Caco-2 (cell line): ENCODE measurements around the gene ITGB6. TPM values are rescaled to one million over a fixed set of nuclear protein-coding genes. Genes with fewer than 3 reads are reported as not detected.

Experiments used
- BruUV-seq: library from RNA; stranded (reverse); fragments of 400-500 nt; replicated peaks from 2 replicates; lab custom pipeline; 2021; lab: Mats Ljungman, UMichigan
- CTCF ChIA-PET: fragments of 300-600 bp; sonication (Branson Sonifier 250); formaldehyde crosslinking; loops from one replicate; lab custom pipeline; 2022; ENCODE audit warnings: antibody characterized with exemption; lab: Charles Lee
- POLR2A ChIA-PET: fragments of 300-600 bp; sonication (Branson Sonifier 250); formaldehyde crosslinking; loops from one replicate; lab custom pipeline; 2022; ENCODE audit warnings: antibody characterized with exemption; lab: Charles Lee
- DNase-seq, 2 experiments: peaks; one replicate each; pipeline versions ENCODE4 v3.0.0 to v3.0.0-alpha.2; 2020 to 2022
- H3K27me3 ChIP-seq: replicated peaks from 2 replicates; pipeline ENCODE4 v1.6.0; 2011; ENCODE audit warnings: low read length; ENCODE audit not compliant: control insufficient read depth, insufficient read depth
- H3K36me3 ChIP-seq: 2 replicates; pipeline ENCODE4 v1.5.1; 2011; ENCODE audit warnings: low read length; ENCODE audit not compliant: control insufficient read depth, insufficient read depth
- H3K4me1 ChIP-seq: fragments of 250-450 bp; sonication (Bioruptor Pico); 2 replicates; pipeline ENCODE4 v1.5.1; 2020; ENCODE audit warnings: mild to moderate bottlenecking
- H3K4me3 ChIP-seq: 2 replicates; pipeline ENCODE4 v1.5.1; 2011; ENCODE audit warnings: low read depth, mild to moderate bottlenecking, control low read depth, low read length
- H3K9me3 ChIP-seq: fragments of 250-450 bp; sonication (Bioruptor Pico); 2 replicates; pipeline ENCODE4 v1.5.1; 2020; ENCODE audit warnings: mild to moderate bottlenecking, moderate library complexity
- H3K27ac Mint-ChIP-seq: one replicate; pipeline ENCODE4 v1.8.0; 2022; ENCODE audit warnings: mixed read lengths; ENCODE audit not compliant: unreplicated experiment
- H3K27me3 Mint-ChIP-seq: one replicate; pipeline ENCODE4 v1.8.0; 2022; ENCODE audit warnings: mixed read lengths; ENCODE audit not compliant: insufficient read depth, unreplicated experiment
- H3K36me3 Mint-ChIP-seq: one replicate; pipeline ENCODE4 v1.8.0; 2022; ENCODE audit warnings: mild to moderate bottlenecking, mixed read lengths; ENCODE audit not compliant: insufficient read depth, unreplicated experiment
- H3K4me1 Mint-ChIP-seq: one replicate; pipeline ENCODE4 v1.8.0; 2022; ENCODE audit warnings: low read depth, mixed read lengths; ENCODE audit not compliant: unreplicated experiment
- H3K4me3 Mint-ChIP-seq: one replicate; pipeline ENCODE4 v1.8.0; 2022; ENCODE audit warnings: mild to moderate bottlenecking, moderate library complexity, mixed read lengths; ENCODE audit not compliant: unreplicated experiment
- H3K9me3 Mint-ChIP-seq: one replicate; pipeline ENCODE4 v1.8.0; 2022; ENCODE audit warnings: mixed read lengths; ENCODE audit not compliant: unreplicated experiment
- CTCF ChIP-seq, 2 experiments: fragments of 200-600 bp in 1 of 2; IDR thresholded peaks; 1 replicate in 1 of 2; 2 replicates in 1 of 2; pipeline versions ENCODE4 v1.5.1 to v1.8.0; 2011 to 2022; ENCODE audit warnings: antibody characterized with exemption in 1 of 2, control low read depth in 1 of 2, inconsistent platforms in 1 of 2, low read depth in 1 of 2, low read length in 1 of 2, mild to moderate bottlenecking in 1 of 2, moderate library complexity in 1 of 2; ENCODE audit not compliant: insufficient read depth in 1 of 2, severe bottlenecking in 1 of 2, unreplicated experiment in 1 of 2
- intact Hi-C: fragments of 100-400 bp; cut with micrococcal nuclease; formaldehyde crosslinking; loops from one replicate; pipeline ENCODE4 v1.10.0; 2022; ENCODE audit not compliant: unreplicated experiment
- total RNA-seq: library from RNA; stranded (reverse); gene quantifications from 2 replicates; pipeline ENCODE4 v1.2.3, GENCODE V29; 2022

The ITGB6 gene
- total RNA-seq, 1 experiment from 2014 or later: 1.7 TPM

GRCh38 chr2:160232905-160233475, 32.9 kb upstream of the ITGB6 start:
- CTCF ChIA-PET: interaction anchor here (0.6 kb wide), 1 partner anchor 590 kb away, joined by 3 read pairs; no protein-coding TSS in a partner anchor
- no peak overlapping the region for H3K27ac Mint-ChIP-seq

DNA sequence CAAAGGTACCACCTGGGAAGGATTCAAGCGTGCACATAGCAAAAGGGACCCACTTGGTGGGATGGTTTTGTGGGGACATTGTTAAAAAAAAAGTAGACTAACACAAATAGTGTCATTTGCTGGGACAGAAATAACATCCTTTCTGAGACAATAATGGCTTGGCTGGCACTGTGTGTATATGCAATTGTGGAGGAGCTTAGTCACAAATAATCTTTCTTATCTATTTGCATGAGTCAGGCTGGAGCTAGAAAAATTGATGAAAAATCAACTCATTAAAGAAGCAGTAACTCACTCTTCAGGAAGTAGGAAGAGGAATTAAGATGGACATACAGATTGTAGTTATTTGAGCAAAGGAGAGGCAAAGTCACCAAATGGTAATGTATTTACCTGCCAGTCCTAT, 29.5 kb upstream of the ITGB6 start:
- TF ChIP-seq CTCF (IDR thresholded peaks at IDR 0.05; ENCODE audit: insufficient read depth in 1 of 2, low read depth in 1 of 2, low read length in 1 of 2, severe bottlenecking in 1 of 2, unreplicated experiment in 1 of 2): no peak
- no peaks in the 10 kb centered on the region for H3K9me3 Mint-ChIP-seq
- H3K27me3 Mint-ChIP-seq: no peaks in the 10 kb centered on the region
- POLR2A ChIA-PET: no interaction called here
- H3K27me3 ChIP-seq: no peaks in the 10 kb centered on the region
- peaks cover 25% of the 10 kb centered on the region for H3K4me1 Mint-ChIP-seq
- no peaks in the 10 kb centered on the region for H3K36me3 Mint-ChIP-seq
- H3K36me3 ChIP-seq: no peaks in the 10 kb centered on the region
- no TSS peak for BruUV-seq
- CTCF ChIA-PET: no interaction called here
- intact Hi-C loops: no loop called here
- H3K4me3 ChIP-seq: no peak overlapping the region
- H3K9me3 ChIP-seq: no peaks in the 10 kb centered on the region
- H3K4me1 ChIP-seq: peaks cover 26% of the 10 kb centered on the region
- DNase-seq: no peak
- no peak overlapping the region for H3K4me3 Mint-ChIP-seq
- no peak overlapping the region for H3K27ac Mint-ChIP-seq

More at GRCh38 chr2:160232905-160233475, 32.9 kb upstream of the ITGB6 start:
- no peak for DNase-seq
- POLR2A ChIA-PET: interaction anchor here (0.7 kb wide), 1 partner anchor 817 kb away, joined by 3 read pairs; no protein-coding TSS in a partner anchor
- no TSS peak for BruUV-seq
- Mint-ChIP-seq H3K4me3 (no peak overlapping the region), H3K4me1 (peaks cover 14% of the 10 kb centered on the region), H3K9me3 (no peaks in the 10 kb centered on the region), H3K27me3 (no peaks in the 10 kb centered on the region), H3K36me3 (no peaks in the 10 kb centered on the region)
- Histone ChIP-seq H3K36me3 (no peaks in the 10 kb centered on the region), H3K4me3 (no peak overlapping the region), H3K4me1 (peaks cover 15% of the 10 kb centered on the region), H3K27me3 (no peaks in the 10 kb centered on the region), H3K9me3 (no peaks in the 10 kb centered on the region)
- TF ChIP-seq CTCF (IDR thresholded peaks at IDR 0.05; ENCODE audit: insufficient read depth in 1 of 2, low read depth in 1 of 2, low read length in 1 of 2, severe bottlenecking in 1 of 2, unreplicated experiment in 1 of 2): no peak
- intact Hi-C loops: no loop called here

DNA sequence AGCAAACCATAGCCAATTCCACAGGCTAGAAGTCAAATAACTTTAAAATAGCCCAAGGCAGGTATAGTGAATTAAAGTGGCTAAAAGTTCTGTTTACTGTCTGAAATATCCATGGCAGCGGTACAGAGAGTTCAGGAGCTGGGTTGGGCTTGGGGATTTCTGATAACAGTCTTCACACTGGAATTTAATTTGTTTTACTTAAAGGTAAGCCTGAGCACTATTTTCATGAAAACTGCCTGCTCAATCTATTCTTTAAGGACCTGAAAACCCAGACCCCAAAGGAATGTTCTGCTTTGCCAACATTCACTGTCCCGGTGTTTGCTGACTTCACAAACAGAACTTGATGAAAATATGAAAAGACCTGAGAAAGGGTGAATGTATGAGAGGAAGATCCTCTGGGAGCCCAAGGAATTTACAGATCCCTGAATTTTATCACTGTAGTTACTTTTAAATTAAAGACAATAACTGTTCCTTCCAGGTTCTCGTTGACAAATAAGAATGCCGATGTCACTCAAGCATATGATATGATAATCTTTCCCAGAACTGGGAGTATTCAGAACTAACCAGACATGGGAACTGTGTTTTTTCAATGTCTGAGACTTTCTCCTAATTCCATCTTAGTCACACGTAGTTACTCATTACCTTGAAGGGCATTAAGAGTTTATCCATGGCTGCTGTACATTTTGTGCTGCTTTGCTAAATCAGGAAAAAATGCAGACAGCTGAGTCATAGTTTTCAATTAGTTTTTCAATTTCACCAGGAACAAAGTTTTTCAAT, 28.3 kb upstream of the ITGB6 start:
- H3K9me3 ChIP-seq: no peaks in the 10 kb centered on the region
- no TSS peak for BruUV-seq
- ChIA-PET POLR2A (no interaction called here), CTCF (no interaction called here)
- no peaks in the 10 kb centered on the region for H3K36me3 ChIP-seq
- Mint-ChIP-seq H3K27ac (peak overlapping the region; percentile 64), H3K36me3 (no peaks in the 10 kb centered on the region), H3K4me3 (no peak overlapping the region), H3K27me3 (no peaks in the 10 kb centered on the region), H3K4me1 (peaks cover 25% of the 10 kb centered on the region), H3K9me3 (no peaks in the 10 kb centered on the region)
- no peak overlapping the region for H3K4me3 ChIP-seq
- intact Hi-C loops: no loop called here
- DNase-seq: no peak
- TF ChIP-seq CTCF (IDR thresholded peaks at IDR 0.05; ENCODE audit: insufficient read depth in 1 of 2, low read depth in 1 of 2, low read length in 1 of 2, severe bottlenecking in 1 of 2, unreplicated experiment in 1 of 2): no peak
- peaks cover 34% of the 10 kb centered on the region for H3K4me1 ChIP-seq
- H3K27me3 ChIP-seq: no peaks in the 10 kb centered on the region
